HG03060 (cell line): ENCODE measurements around the gene ARHGAP19.

Source experiments
- ATAC-seq: cut with Tn5 transposase; IDR thresholded peaks from one replicate; pipeline ENCODE4 v1.9.1; 2021; ENCODE audit warnings: low read depth, moderate number of reproducible peaks; ENCODE audit not compliant: unreplicated experiment

The ARHGAP19 gene

GRCh38 chr10:97200616-97201015 lies 91.8 kb downstream of the ARHGAP19 start:
- peak; percentile 40 for ATAC-seq

DNA sequence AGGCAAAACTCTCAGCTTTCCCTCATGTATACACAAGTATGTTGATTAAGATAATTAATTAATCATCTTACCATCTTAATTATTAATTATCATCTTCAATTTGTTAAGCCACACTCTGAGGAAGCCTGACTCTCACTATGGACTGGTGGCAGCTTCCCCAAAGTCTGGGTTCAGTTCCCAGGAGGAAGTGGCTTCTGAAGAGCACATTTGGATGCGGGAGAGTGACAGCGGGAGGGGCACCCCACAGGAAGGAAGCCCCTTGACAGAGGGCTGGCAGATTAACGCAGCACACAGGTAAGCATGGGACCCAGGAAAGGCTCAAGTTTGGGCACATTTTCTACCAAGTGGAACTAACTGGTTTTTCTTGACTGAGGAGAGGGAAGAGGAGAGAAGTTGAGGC lies 93.3 kb downstream of the ARHGAP19 start:
- ATAC-seq, result no peak

GRCh38 chr10:97197030-97197500 lies 95.4 kb downstream of the ARHGAP19 start:
- ATAC-seq, result no peak

DNA sequence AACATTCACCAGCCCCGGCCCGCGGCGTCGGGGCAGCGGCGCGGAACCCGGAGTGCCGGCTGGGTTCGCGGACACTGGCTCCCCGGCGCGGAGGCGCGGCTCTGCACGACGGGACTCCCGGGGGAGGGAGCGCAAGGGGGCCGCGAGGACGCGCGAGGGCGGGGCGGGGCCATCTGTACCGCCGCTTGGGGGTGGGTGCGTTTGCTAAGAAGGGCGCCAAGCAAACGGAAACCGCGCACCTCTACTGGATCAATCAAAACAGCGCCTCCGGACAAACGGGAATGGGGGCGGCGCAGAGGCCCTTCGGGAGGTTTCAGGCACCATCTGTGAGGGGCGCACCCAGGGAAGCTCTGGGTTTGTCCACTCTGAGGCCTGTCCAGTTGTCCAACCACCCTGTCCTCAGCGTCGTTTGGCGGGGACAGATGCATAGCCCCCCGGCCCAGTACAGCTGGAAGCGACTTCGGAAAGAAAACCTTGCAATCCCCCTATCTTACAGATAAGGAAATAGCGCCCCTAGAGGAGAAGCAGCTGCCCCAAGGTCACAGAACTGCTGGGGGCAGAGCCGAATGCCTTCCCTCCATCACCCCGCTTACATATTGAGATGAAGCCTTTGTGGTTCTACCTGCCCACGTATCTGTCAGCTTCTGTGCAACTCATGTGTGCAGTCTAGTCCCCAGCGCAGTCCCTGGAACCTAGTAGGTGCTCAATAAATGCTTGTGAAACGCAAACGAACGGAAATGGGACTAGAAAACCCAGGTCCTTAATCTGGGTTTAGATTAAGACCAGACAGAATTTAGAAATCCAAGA lies 96.0 kb downstream of the ARHGAP19 start:
- no peak for ATAC-seq

GRCh38 chr10:97195706-97196222 lies 96.7 kb downstream of the ARHGAP19 start:
- no peak for ATAC-seq

GRCh38 chr10:97192952-97193435 lies 99.4 kb downstream of the ARHGAP19 start:
- ATAC-seq, result no peak

DNA sequence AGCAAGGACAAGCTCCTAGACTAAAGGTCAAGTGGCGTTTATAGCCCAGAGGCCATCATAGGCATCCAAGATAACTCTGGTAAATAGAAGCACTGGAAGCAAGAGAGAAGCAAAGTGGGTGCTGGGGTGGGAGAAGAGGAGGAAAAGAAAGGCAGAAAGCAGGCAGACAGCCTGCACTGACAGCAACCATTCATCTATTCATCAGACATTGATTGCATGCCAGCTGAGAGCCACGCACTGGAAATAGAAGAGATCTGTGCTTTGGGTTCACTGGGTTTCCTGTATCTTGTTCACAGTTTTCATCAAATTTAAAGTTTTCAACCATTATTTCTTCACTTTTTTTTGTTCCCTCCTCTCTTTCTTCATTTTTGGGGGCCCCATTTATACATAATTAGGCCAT lies 102.0 kb downstream of the ARHGAP19 start:
- no peak for ATAC-seq

DNA sequence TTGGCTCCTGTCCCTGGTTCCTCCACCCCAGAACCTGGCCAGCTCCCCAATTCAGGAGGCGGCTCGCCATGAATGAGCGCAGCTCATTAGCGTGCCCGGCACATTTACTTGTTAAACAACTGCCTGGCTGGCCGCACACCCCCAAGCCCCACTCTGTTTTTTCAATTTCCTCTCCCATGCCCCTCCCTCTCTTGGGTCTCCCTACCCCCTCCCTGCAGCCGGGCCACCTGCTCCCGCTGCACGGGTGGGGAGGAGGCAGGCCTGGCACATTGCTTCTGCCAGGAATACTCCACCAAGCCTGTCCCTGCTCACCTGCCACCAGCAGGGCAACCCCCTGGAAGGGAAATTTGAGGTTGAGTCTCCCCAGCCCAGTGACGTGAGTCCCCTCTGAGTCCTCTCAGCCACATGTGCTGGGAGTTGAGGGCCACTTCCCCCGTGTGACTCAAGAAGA lies 104.2 kb downstream of the ARHGAP19 start:
- no peak for ATAC-seq

DNA sequence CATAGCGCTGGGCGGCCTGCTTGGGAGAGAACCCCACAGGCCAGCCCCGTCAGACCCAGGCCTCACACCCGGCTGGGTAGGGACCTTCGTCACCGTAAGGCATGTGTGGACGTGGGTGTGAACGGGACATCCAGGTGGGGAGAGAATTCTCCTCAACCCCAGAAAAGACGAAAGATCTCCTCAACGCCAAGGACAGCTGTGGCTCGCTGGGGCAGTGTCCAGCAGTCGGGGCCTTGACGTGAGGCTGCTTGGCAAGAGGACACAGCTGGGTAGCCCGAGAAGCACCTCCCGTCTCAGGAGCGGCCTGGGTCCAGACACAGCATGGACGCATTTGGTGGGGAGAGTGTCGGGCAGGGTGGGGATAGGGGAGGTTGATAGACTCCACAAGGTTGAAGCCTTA lies 105.5 kb downstream of the ARHGAP19 start:
- ATAC-seq, result no peak

GRCh38 chr10:97185326-97186058 lies 106.9 kb downstream of the ARHGAP19 start, which contains the start of gene SLIT1:
TSS of gene SLIT1 (minus strand) at chr10:97185959. CDS start at chr10:97185674, 285 bp downstream.
- ATAC-seq, result no peak

GRCh38 chr10:97184971-97185325 lies 107.5 kb downstream of the ARHGAP19 start:
- ATAC-seq, result no peak

DNA sequence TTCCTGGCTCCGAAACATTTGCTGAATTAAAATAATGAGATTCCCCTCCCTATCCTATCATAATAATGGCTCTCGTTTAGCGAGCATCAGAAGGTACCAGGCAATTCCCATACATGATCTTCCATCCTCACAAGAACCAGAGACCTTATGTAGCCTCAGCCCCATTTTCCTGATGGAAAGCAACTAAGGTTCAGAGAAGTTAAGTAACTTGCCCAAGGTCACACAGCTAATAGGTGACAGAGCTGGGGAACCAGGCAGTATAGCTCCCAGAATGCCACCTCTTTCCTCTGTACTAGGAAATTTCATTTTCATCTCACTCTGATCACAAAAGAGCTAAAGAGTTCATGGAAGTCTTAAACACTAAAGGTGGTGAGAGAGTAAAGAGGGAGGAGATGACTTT lies 109.1 kb downstream of the ARHGAP19 start:
- ATAC-seq, result no peak

DNA sequence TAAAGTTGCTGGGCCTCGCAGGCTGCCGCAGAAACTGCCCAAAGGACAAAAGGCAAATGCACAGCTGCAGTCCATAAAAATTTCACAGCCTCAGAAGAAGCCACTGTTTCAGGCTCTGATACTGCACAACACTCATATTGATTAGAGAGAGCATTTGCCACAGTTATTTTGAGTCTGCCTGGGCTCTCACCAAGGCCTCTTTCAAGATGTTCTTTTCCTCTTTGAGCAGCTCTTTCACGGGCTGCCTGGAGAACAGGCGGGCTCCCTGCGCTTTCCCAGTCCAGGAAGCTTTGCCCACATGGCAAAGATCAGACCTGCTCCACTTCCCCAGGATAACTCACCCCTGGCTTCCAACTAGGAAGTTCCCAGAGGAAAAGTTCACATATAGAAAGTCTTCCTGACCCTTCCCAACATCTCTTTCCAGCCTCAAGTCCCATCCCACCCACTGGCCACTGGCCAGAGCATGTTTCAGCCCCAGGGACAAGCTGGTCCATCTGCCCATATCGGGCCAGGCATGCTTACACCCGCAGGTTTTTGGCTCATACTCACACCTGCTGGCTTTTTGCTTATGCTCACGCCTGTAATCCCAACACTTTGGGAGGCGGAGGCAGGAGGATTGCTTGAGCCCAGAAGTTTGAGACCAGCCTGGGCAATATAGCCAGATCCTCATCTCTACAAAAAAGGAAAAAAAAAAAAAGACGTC lies 110.0 kb downstream of the ARHGAP19 start:
- no peak for ATAC-seq

GRCh38 chr10:97180986-97181385 lies 111.5 kb downstream of the ARHGAP19 start:
- no peak for ATAC-seq

DNA sequence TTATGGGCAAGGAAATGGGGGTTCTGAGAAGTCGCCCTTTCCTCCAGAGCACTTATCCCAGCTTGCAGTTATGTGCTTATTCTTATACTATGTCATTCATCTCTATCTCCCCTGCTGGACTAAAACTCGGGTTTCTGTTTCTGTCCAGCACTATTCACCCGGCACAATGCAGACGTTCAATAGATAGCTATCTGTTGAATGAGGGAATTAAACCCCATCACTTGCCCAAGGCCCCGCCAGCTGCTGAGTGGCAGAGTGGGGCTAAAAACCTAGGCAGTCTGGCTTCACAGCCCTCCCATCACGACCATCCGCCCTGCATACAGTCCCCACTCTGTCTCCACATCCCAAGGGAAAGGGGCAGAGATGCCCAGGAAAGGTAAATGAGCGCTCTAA lies 112.1 kb downstream of the ARHGAP19 start:
- ATAC-seq, result no peak

DNA sequence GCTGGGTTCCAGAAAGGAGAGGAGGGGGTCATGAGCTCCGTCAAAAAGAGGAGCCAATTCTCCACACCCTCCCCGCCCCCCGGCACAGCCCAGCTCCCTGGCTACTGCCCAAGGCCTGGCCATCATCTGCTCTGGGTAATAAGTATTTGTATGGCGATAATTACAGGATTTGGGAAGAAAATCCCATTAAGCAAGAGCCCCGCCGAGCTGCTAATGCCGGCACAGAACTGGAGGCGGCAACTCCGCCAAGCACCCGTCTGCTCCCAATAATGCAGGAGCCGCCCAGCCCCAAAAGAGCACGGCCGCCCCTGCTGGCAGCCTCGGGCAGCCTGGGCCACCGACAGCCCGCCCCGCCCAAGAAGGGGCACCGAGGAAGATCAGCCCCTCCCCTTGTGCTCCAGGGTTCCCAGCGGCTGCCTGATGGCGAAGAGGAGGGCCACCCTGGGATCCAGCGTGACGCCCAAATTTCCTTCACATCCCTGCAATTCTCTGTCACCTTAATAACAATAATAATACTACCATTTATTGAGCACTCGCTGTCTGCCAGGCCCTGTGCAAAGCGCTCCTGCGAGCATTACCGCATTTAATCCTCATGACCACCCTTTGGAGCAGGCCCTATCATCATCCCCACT lies 112.6 kb downstream of the ARHGAP19 start:
- ATAC-seq, result no peak

- no peak for ATAC-seq
These were observed 113.1 kb downstream of the ARHGAP19 start for GRCh38 chr10:97179311-97179710.

GRCh38 chr10:97178074-97178473 lies 114.4 kb downstream of the ARHGAP19 start:
- ATAC-seq, result no peak

- no peak for ATAC-seq
These were observed 116.2 kb downstream of the ARHGAP19 start for GRCh38 chr10:97176226-97176625.

- no peak for ATAC-seq
These were observed 116.9 kb downstream of the ARHGAP19 start for GRCh38 chr10:97175586-97175985.
